Inferior parietal cortex (tissue), 1 donor: Measurements from ENCODE around the gene TXNDC5.
"Not testable (repeated sequence)": the region's sequence is repeated elsewhere in the genome, so short reads cannot be mapped to it uniquely, and the experiment has no call there.

Source experiments
- DNase-seq: peaks from one replicate; pipeline ENCODE4 v3.0.0-alpha.2; 2016; ENCODE audit errors: extremely low spot score

TXNDC5 gene

DNA sequence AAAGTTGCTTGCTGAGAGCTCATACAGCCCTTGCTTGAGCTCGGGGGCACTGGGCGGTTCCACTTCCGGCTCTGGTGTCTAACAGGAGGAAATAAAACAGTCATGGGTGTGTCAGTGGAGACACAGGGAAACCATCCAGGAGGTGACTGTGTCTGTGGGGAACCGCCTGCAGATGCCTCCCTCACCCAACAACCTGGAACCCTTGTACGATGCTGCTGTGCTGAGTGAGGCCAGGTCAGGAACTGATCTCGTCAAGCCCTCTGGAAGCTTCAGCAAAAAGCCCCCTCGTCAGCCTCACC is 15.5 kb downstream of the TXNDC5 start:
- DNase-seq: no peak

DNA sequence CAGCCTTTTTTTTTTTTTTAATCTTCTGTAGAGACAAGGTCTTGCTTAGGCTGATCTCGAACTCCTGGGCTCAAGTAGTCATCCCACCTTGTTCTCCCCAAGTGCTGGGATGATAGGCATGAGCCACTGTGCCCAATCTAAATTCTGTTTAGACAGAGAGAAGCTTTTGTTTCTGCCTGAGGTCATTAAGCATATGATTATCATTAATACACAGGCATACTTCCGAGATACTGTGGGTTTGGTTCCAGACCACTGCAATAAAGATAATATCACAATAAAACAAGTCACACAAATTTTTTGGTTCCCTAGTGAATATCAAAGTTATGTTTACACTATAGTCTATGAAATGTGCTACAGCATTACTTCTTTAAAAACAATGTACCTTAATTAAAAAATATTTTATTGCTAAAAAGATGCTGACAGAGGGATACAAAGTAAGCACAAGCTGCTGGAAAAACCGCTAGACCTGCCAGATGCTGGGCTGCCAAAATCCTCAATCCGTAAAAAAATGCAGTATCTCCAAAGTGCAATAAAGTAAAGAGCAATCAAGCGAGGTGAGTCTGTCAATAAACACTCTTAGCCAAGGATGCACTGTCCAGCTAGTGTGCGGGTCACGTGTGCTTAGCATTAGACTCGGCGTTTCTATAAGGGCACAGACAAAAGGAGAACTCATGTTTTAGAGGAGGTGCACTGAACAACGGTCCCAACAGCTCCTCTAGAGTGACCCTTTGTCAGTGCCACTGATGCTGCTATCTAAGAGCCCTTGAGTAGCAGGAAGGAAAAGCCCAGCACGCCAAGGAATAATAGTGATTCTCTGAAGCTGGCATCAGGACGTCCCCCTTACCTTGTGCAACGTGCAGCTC is 16.1 kb downstream of the TXNDC5 start:
- DNase-seq: no peak

DNA sequence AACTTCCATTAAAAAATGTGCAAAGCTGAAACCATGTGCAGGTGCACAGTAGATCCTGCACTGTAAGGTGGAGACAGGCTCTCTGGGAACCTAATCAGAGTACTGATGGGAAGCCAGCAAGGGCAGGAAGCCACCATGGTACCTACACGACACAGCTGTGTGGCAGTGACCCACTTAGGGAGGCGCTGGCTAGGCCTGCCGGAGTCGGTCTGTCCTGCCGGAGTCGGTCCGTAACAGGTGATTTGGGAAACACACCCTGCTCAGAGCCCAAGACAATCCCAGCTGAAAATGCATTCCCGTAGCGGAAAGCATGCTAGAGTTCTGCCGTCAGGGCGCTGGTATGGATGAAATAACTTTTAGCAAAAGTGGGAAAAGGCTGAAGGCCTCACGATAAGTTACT is 17.2 kb downstream of the TXNDC5 start:
- no peak for DNase-seq

DNA sequence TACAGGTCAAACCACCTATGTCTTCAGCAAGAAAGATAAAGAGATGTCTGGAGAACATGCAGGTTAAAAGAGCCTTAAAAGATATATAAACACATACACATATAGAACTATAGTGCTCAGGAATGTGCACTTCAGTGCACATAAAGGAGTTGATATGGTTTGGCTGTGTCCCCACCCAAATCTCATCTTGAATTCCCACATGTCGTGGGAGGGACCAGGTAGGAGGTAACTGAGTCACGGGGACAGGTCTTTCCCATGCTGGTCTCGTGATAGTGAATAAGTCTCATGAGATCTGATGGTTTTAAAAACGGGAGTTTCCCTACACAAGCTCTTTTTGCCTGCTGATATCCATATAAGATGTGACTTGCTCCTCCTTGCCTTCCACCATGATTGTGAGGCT is 18.2 kb downstream of the TXNDC5 start:
- DNase-seq: not testable (repeated sequence)

DNA sequence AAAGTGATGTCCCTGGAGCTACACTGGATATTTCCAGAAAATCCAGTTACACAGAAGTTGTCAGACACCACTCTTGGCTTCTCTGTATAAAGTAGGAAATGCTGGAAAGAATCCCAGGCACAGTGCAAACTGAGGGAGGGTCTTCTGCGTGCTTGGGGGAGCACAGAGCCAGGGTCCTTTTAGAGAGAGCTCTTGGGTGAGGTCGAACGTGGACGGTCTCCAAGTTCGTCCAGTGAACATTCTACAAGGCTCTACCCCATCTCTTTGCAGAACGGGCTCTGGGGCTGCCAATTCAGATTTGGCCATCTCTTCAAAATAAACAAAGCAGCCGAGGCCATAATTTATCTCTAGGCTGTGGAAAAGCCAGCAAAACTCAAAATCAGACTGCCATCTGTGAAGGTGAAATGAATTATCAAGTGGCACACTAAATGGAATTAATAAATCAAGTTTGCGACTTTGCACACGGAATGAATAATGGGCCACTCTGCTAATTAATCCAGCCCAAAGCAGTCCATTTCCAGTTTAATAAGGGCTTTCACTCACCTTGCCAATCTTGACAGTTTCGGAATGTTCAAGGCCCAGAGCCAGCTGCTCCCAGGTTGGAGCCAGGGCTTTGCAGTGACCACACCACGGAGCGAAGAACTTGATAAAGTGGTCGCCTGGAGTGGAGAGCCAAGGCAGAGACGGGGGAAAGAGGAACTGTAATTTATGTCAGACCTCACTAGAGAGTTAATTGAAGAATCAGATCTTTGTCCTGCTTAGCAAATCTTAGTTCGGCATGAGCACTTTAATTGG is 19.3 kb downstream of the TXNDC5 start:
- no peak for DNase-seq

DNA sequence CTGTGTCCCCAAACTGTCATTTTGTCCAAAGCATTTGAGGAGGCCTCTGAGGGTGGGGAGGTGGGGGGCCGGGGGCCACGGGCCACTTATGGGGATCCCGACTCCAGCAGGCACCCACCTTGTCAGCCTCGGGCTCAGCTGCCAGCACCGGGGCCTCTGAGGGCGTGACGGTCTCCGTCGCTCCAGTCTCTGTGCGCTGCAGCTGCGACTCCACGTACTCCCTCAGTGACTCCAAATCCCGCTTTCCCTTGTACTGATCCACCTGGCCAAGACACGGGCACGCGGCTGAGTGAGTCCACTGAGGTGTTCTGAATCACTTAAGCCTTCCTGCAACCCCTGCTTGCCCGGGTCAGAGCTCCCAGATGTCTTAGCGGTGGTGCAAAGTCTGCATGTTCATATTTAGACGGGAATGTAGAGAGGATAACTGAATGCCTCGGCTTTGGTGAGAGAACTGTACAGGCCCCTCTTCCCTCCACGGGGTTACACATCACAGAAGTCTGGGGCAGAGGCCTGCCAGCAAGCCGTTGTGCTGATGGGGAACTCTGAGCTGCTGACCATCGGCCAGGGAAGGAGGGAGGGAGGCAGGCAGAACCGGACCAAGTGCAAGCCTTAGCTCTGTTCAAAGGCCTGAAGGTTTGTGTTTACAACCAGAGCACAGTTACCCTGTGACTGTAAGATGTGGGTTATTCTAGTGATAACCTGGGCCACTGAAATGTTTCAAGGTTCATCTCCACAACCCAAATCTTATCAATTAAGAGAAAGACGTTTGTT is 21.8 kb downstream of the TXNDC5 start:
- no peak for DNase-seq

DNA sequence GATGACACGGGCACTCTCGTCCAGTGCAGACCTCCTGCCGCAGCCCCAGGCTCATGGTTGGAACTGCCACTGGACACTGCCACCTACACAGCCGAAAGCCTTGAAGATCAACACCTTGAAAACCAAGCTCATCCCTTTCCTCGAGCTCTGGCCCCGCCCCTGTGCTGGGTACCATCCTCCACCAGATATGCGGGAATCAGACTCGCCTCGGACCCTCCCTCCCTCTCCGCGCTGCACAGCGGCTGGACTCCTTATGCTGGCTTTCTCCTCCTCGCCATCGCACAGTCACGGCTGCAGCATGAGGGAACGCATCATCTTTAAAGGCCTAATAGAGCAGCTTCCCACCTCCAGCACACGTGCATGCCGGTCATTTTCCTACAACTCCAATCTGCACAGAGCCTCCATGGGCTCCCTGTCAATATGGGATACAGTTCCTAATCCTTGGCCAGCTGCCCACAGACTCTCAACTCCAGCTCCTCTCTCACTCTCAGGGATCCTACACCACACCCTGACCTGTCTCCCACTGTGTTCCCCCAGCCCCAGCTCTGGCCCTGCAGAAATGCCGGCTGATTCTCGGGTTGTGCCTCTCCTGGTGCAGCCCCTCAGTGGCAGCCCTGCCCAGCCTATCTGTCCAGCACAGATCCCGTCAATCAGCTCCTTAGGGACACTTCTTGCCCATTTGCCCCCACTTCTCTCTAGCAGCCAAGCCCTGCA is 23.2 kb downstream of the TXNDC5 start:
- no peak for DNase-seq

DNA sequence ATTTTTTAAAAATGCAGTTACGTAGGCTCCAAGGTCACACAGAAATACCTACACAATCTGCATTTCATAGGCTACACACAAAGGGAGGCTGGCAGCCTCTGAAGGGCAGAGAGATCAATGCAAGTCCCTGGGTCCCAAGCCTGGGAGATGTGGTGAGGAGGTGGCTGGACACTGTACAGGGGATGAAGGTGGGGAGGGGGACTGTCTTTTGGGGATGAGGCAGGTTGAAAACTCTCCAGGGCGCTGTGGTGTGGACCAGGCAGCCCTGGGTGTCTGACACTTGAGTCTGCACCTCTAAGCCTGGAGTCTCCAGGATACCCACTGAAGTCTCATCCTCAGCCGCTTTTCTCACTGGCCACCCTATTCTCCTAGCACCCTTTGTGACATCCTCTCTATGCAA is 24.5 kb downstream of the TXNDC5 start:
- DNase-seq: no peak

DNA sequence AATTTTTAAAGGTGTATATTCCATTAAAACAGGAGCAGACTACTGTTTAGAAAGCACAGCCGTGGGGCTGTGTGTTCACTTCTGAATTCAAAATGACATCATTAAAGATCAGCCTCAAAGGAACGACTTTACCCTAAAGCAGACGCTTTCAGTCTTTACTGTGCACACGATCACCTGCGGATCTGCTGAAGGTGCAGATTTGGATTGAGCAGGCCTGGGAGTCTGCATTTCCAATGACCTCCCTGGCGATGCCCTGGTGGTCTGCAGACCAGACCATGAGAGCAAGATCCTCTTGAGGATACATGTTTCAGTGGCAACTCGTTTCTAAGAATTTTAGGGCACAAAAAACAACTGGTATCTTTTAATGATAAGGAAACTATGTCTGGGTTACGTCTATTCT is 27.2 kb downstream of the TXNDC5 start:
- no peak for DNase-seq

DNA sequence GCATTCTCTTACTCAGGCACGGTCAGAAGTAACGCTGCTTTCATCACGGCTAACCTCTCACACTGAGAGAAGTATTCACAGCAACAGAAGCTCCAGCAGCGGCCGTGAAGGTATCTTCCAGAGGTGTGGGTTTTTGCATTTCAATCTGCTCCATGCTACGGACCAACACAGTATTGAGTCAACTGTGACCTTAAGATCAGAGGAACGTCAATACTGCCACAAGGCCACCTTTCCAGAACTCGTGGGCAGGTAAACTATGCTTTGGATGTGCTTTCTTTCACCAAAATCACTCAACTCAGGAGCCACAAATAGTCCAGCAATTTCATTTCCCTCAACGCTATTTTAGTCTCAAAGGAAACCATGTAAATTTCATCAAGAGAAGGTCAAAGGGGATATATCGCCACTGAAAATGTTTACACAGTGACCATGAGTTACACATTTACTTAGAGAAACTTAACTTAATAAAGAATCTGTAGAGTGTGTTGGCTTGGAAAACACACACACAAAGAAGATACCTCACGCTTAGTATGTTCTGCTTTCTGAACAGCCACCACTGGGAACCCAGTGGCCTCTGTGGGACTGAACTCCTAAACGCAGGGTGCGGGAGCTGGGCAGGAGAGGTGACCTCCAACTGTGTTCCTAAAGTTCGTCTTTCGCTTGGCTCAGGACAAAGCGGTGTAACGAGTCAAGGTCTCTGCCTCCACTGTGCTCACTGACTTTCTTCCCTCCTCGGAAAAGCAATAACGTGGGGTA is 27.9 kb downstream of the TXNDC5 start:
- DNase-seq: no peak

DNA sequence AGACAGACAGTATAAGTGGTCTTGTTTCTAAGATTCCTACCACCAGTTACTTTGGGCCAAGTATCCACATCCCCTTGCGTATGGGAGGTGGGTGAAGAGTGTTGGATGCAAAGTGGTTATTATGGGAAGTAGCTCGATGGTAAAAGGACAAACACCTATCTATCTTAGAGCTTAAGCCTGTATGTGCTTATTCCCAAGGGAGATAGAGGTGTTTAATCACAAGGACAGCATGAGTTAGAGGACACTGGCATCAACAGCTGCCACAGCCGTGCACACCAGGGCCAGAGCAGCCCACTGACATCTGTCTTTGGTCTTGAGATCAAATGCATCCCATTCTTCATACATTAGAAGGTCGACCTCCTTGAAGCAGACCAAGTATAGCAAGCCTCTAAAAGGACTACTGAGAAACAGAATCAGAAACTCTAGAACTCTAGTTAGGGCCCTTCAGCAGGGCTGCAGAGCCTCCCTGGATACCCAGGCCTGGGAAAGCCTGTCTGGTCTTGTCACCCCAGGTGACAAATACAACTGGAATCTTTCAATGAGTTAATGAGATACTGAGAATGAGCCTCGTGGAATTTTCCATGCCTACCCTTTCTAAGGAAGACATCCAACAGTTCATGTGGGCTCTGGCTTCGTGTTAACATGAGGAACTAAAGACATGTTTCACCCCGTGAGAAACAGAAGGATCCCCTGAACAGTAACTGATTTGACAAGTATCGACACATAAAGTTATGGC is 28.7 kb downstream of the TXNDC5 start:
- DNase-seq: no peak

DNA sequence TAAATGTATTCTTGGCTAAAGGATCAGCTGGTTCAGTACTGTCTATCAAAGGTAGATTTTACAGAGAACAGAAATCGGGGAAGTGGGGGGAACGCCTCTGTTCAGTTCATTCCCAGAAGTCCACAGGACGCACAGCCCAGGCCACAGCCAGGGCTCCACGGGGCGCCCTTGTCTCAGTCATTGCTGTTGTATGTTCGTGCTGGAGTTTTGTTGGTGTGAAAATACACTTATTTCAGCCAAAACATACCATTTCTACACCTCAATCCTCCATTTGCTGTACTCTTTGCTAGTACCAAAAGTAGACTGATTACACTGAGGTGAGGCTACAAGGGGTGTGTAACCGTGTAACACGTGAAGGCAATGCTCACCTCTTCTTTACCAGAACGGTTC is 29.9 kb downstream of the TXNDC5 start:
- no peak for DNase-seq

DNA sequence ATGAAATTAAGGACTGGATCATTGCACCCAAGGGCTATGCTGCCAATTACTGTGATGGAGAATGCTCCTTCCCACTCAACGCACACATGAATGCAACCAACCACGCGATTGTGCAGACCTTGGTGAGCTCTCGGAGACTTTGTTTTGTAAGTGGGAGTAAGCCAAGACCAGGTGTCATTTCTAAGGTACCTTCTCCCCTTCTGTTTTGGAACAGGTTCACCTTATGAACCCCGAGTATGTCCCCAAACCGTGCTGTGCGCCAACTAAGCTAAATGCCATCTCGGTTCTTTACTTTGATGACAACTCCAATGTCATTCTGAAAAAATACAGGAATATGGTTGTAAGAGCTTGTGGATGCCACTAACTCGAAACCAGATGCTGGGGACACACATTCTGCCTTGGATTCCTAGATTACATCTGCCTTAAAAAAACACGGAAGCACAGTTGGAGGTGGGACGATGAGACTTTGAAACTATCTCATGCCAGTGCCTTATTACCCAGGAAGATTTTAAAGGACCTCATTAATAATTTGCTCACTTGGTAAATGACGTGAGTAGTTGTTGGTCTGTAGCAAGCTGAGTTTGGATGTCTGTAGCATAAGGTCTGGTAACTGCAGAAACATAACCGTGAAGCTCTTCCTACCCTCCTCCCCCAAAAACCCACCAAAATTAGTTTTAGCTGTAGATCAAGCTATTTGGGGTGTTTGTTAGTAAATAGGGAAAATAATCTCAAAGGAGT is 30.4 kb downstream of the TXNDC5 start:
- no peak for DNase-seq

DNA sequence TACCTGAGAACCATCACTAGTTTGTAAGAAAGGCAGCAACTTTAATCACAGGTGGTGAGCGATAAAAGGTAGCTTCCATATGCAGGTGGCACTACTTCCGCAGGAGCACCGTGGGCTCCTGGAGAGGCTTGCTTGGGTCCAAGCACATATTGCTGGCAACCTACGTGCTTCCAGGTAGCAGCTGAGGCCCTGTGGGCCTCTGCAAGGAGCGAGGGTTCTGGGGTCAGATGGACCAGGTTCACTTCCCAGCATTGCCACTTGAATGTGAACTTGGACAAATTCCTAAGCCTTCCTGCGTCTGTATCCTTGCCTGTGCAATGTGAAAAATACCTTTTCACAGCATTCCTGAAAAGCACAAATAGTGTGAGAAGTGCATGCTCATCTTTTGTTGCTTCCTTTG is 31.0 kb downstream of the TXNDC5 start:
- no peak for DNase-seq

DNA sequence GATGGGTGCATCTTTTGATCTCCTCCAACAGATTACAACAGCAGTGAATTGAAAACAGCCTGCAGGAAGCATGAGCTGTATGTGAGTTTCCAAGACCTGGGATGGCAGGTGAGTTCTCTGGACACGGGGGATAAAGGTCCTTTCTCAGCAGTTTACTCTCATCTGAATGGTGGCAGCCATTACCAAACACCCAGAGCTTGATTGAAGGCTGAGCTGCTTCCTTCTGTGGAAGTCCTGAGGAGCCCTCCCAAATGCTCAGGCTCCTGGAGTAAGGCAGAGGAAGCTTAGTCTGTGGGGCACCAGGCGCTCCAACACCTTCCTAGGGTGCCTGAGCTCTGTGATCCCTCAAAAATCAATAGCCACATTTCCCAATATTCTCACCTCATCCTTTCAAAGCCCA is 31.5 kb downstream of the TXNDC5 start:
- DNase-seq: no peak

DNA sequence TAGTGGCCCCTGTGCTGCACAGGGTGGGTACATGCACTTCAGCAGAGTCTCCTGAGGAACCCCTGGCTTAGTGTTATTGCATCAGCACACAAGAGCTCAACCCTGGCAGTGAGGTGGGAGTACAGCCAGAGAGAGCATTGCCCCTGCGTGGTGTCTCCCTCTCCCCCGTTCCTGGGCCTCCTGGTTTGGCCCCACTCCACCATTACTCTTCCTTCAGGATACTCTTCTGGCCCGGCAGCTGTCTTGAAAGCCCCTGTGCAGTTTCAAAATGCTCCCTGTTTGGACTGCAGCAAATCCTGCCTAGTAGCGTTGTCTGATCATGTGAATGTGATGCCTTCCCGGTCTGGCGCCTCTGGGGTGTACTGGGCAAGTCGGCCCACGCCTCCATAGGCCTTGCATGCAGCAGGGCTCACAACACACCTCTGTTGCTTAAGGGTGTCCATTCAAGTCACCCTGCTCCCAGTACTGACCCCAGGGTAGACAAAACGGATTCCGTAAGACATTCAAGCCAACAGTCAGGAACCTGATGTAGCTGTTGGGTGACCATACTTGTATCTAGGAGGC is 32.1 kb downstream of the TXNDC5 start:
- no peak for DNase-seq

DNA sequence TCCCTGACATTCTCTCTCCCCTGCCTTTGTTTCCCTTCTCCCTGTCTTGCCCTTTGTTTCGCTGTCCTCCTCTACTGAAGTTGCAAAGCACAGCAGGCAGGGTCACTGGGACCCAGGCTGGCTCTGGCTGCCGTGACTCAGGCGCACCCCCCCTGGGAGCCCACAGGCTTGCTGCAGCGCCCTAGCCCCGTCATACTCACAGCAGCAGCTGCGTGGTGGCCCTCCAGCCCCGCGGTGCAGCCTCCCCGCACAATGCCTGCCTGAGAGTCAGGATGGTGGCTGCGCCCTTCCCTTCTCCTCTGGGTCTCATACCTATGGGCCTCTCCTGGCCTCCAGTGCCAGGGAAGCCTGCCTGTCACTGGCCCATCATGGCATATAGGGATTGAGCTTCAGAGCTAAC is 41.7 kb downstream of the TXNDC5 start:
- no peak for DNase-seq

DNA sequence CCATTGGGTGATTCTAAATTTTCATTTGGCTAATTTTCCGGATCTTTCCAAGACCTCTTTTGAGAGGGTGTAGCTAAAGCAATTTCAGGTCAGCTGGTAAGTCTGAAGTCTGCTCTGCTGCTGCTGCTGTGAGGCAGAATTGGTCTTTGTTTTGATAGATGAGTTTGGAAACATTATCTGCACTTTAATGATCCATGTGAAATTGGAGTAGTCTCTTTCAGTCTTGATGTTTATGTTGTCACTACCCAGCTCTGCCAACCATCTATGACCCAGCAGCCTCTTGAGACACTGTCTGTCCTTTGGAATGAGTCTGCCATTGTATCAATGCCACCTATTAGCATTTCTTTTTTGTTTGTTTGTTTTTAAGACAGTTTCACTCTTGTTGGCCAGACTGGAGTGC is 44.1 kb downstream of the TXNDC5 start:
- no peak for DNase-seq

DNA sequence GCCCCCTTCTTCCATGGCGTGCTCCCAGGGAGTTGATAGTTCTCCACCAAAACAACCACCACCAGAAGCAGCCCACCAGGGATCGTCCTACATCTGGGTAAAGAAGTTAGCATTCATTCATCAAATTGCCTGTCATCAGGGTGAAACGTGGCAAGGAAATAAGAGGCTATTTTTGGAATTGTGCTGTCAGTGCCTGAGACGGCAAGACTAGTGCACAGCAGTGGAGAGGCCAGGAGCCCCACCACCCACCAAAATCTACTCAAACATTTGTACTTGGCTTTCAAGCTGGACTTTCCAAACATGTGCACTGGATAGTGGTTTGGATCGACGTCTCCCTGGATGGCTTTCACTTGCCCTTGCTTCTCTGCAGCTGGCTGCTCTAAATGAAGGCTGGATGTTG is 44.8 kb downstream of the TXNDC5 start:
- DNase-seq: no peak

DNA sequence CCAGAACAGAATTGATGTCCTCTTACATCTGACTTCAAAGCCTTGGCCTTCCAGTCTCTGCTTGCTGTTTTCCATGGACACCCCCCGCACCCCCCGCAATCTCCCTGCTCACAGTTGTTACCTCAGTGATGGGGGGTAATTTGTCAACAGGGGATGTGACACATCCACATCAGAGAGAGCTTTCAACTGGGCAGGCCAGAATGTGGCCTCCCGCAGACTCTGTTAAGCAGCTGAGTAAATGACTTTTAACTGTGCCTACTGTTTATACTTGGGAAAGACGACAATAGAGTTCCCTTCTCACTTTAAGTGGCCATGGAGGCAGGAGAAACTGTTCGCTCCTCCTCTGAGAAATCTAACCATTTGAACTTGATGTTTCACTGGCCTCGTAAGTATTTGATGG is 51.0 kb downstream of the TXNDC5 start:
- DNase-seq: no peak
